Fibroblast of mammary gland (primary cell): Measurements from ENCODE around the gene MGMT.

ENCODE experiments used
- DNase-seq: peaks from one replicate; pipeline ENCODE4 v3.0.0-alpha.2; 2010; ENCODE audit warnings: low read depth
- H3K4me3 ChIP-seq: 2 replicates; pipeline ENCODE4 v1.5.1; 2011; ENCODE audit warnings: low read depth, mild to moderate bottlenecking, low read length, moderate library complexity; ENCODE audit not compliant: control insufficient read depth
- TF ChIP-seq, protein P1 (sequence below): conservative IDR thresholded peaks from 2 replicates; pipeline ENCODE4 v1.5.1; 2011; ENCODE audit warnings: low read depth, low read length, inconsistent platforms; ENCODE audit not compliant: control insufficient read depth, insufficient read depth

MGMT gene

DNA sequence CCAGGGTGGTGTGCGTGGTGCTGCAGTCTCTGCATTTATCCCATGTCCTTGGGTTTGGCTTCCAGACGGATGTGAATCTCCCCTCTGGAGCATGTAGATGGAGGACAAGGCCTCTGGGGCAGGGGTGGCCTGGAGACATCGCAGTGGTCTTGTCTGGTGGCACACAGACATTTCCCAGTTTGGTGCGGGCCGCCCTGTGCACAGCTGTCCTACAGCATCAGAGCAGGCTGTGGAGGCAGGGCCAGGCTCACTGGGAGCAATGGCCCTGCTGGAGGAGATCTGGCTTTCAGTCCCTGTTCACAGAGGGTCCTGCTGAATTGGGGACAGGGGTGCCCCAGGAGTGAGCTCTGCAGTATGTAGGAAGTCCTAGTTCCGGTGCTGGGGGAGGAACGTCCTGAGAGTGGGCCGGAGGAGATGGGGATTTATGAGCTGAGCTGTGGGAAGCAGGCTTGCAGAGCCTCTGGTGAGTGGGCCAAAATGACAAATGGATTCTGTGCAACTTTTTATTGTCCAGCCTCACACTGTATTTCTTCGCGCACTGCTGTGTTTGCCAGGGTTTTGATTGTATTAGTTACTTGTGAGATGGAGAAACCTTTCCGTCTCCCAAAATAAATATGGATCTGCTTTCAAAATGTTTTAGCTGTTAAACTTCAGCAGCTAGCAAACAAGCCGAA, 40.3 kb downstream of the MGMT start:
- TF ChIP-seq, protein P1, sequence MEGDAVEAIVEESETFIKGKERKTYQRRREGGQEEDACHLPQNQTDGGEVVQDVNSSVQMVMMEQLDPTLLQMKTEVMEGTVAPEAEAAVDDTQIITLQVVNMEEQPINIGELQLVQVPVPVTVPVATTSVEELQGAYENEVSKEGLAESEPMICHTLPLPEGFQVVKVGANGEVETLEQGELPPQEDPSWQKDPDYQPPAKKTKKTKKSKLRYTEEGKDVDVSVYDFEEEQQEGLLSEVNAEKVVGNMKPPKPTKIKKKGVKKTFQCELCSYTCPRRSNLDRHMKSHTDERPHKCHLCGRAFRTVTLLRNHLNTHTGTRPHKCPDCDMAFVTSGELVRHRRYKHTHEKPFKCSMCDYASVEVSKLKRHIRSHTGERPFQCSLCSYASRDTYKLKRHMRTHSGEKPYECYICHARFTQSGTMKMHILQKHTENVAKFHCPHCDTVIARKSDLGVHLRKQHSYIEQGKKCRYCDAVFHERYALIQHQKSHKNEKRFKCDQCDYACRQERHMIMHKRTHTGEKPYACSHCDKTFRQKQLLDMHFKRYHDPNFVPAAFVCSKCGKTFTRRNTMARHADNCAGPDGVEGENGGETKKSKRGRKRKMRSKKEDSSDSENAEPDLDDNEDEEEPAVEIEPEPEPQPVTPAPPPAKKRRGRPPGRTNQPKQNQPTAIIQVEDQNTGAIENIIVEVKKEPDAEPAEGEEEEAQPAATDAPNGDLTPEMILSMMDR, result no peak
- no peak overlapping the region for H3K4me3 ChIP-seq
- no peak for DNase-seq

DNA sequence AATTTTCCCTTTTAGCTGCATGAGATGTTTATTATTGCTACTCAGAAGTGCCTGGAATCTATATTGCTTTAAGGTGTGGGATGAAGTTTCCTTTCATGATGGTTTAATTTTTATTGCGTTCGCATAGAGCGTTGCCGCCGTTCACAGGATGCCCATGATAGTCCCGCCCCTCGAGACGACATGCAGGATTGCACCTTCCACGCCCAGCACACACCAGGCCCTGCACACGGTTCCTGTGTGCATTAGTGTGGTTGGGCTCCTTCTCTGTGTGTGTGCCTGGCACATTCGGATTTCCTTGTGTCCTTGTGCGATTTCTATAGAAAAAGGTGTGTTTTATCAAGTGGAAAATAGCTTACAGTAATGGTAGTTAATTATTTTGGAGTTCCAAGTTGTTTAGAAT, 42.1 kb downstream of the MGMT start:
- DNase-seq, result no peak

DNA sequence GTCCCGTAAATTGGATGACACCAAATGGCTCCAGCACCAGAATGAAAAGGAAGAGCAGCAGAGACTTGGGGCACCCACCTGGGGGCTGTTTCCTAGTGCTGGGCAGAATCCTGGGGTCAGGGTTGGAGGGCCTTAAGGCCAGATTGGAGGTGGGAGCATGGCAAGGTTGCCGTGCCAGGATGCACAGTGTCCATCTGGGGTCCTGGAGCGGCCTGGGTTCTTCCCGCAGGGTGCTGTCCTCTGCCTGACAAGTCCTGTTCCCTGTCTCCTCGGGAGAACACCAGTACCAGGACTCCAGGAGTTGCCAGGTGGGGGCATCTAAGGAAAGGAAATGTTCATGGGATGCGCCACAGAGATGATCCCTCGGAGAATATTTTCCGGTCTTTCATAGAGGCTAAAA, 42.8 kb downstream of the MGMT start:
- no peak for DNase-seq
- TF ChIP-seq, protein P1, result no peak
- H3K4me3 ChIP-seq, result no peak overlapping the region

More for the DNA sequence above, 42.1 kb downstream of the MGMT start:
- H3K4me3 ChIP-seq, result no peak overlapping the region
- TF ChIP-seq, protein P1, result no peak

DNA sequence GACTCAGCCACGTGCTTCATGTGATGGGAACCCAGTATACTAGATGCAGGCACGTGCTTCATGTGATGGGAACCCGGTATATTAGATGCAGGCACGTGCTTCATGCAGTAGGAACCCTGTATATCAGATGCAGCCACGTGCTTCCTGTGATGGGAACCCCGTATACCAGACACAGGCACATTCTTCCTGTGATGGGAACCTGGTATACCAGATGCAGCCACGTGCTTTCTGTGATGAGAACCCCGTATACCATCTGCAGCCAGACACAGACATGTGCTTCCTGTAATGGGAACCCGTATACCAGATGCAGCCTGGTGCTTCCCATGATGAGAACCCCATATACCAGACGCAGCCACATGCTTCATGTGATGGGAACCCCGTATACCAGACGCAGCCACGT, 44.0 kb downstream of the MGMT start:
- TF ChIP-seq, protein P1, result no peak
- no peak overlapping the region for H3K4me3 ChIP-seq
- no peak for DNase-seq

DNA sequence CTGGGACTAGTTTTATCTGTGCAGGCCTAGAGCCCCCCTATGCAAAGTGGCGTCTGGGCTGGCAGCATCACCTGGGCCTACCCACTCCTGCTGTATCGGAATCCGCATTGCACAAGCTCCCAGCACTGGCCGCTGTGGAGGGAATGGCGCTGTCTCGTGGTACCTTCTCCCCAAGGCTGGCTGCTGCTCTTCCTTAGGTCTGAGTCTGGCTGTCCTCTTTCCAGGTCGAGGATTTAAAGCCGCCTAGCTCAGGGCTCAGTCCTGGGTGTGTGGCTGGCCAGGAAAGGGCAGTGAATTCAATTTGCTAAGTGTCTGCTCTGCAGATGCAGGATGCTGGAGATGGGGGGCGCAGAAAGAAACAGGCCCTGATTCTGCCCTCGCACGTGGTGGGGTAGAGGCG, 44.7 kb downstream of the MGMT start:
- H3K4me3 ChIP-seq, result no peak overlapping the region
- no peak for DNase-seq
- TF ChIP-seq, protein P1, result no peak

DNA sequence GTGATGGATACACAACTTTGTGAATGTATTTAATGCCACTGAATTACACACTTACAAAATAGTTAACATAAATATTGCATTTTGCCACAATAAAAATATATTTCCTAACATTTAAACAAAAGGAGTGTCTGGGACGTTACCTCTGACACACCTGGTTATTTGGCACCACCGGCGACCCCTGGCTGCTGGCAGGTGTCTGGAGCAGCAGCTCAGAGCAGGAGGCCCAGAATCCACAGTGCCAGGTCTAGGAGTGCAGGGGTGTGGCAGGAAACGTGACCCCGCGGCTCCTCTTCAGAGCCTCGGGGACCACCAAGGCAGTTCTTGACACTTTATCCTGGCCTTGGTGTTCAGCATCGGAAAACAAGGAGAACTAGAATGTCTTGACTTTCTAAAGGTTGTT, 46.3 kb downstream of the MGMT start:
- H3K4me3 ChIP-seq, result no peak overlapping the region
- TF ChIP-seq, protein P1, result no peak
- no peak for DNase-seq
